SK-N-SH treated with all-trans-retinoic acid at 6 μM for 48 hours (cell line): ENCODE measurements around the gene SLC66A1.

Source experiments
- ATAC-seq: fragments of 200-7000 bp; cut with Tn5 transposase; 3 replicates; pipeline ENCODE4 v1.9.1; 2020; ENCODE audit warnings: mild to moderate bottlenecking, moderate library complexity
- ARNTL ChIP-seq: fragments of 450-650 bp; formaldehyde crosslinking; IDR thresholded peaks from 2 replicates; pipeline ENCODE4 v1.5.0; 2020; ENCODE audit warnings: low read depth, mild to moderate bottlenecking, moderate library complexity, borderline replicate concordance
- BACH2 ChIP-seq: fragments of 250-450 bp; sonication (Bioruptor Pico); IDR thresholded peaks from 2 replicates; pipeline ENCODE4 v1.9.0; 2021; ENCODE audit warnings: mild to moderate bottlenecking, borderline replicate concordance
- CREB5 ChIP-seq: fragments of 250-450 bp; sonication (Bioruptor Pico); IDR thresholded peaks from 2 replicates; pipeline ENCODE4 v1.5.1; 2020; ENCODE audit warnings: low read depth, mild to moderate bottlenecking, moderate library complexity
- CSDC2 ChIP-seq: fragments of 250-450 bp; sonication (Bioruptor Pico); IDR thresholded peaks from 2 replicates; pipeline ENCODE4 v1.5.0; 2020; ENCODE audit warnings: mild to moderate bottlenecking, moderate library complexity
- ESRRG ChIP-seq: fragments of 250-450 bp; sonication (Bioruptor Pico); IDR thresholded peaks from 2 replicates; pipeline ENCODE4 v1.6.1; 2021; ENCODE audit warnings: mild to moderate bottlenecking
- GLIS3 ChIP-seq: fragments of 250-450 bp; sonication (Bioruptor Pico); IDR thresholded peaks from 2 replicates; pipeline ENCODE4 v1.5.0; 2020; ENCODE audit warnings: mild to moderate bottlenecking, moderate library complexity
- ISL1 ChIP-seq: fragments of 250-450 bp; sonication (Bioruptor Pico); IDR thresholded peaks from 2 replicates; pipeline ENCODE4 v2.1.2; 2022; ENCODE audit warnings: mild to moderate bottlenecking, moderate library complexity
- PATZ1 ChIP-seq: fragments of 250-450 bp; sonication (Bioruptor Pico); IDR thresholded peaks from 2 replicates; pipeline ENCODE4 v1.8.0; 2020; ENCODE audit warnings: mild to moderate bottlenecking, moderate library complexity, borderline replicate concordance
- PPARA ChIP-seq: fragments of 250-450 bp; sonication (Bioruptor Pico); IDR thresholded peaks from 2 replicates; pipeline ENCODE4 v1.5.0; 2020; ENCODE audit warnings: mild to moderate bottlenecking, borderline replicate concordance
- RARB ChIP-seq: fragments of 250-450 bp; sonication (Bioruptor Pico); IDR thresholded peaks from 2 replicates; pipeline ENCODE4 v1.8.0; 2021; ENCODE audit warnings: mild to moderate bottlenecking, moderate library complexity
- TCF4 ChIP-seq: fragments of 250-450 bp; sonication (Bioruptor Pico); IDR thresholded peaks from 2 replicates; pipeline ENCODE4 v1.8.0; 2021; ENCODE audit warnings: mild to moderate bottlenecking, moderate library complexity, borderline replicate concordance
- TOX ChIP-seq: fragments of 250-450 bp; sonication (Bioruptor Pico); IDR thresholded peaks from 2 replicates; pipeline ENCODE4 v1.8.0; 2021; ENCODE audit warnings: mild to moderate bottlenecking, moderate library complexity, borderline replicate concordance
- TSHZ2 ChIP-seq: fragments of 250-450 bp; sonication (Bioruptor Pico); IDR thresholded peaks from 2 replicates; pipeline ENCODE4 v1.5.0; 2020; ENCODE audit warnings: mild to moderate bottlenecking, moderate library complexity
- ZC3H10 ChIP-seq: fragments of 250-450 bp; sonication (Bioruptor Pico); IDR thresholded peaks from 2 replicates; pipeline ENCODE4 v1.5.1; 2021; ENCODE audit warnings: mild to moderate bottlenecking, moderate library complexity
- ZFP3 ChIP-seq: fragments of 250-450 bp; sonication (Bioruptor Pico); IDR thresholded peaks from 2 replicates; pipeline ENCODE4 v1.5.0; 2020; ENCODE audit warnings: mild to moderate bottlenecking, moderate library complexity
- ZFP30 ChIP-seq: fragments of 450-650 bp; formaldehyde crosslinking; IDR thresholded peaks from 2 replicates; pipeline ENCODE4 v1.5.0; 2022; ENCODE audit warnings: mild to moderate bottlenecking, moderate library complexity
- ZNF565 ChIP-seq: fragments of 450-650 bp; formaldehyde crosslinking; conservative IDR thresholded peaks from 2 replicates; pipeline ENCODE4 v1.5.0; 2020; ENCODE audit warnings: low read depth, mild to moderate bottlenecking, moderate library complexity
- ZNF70 ChIP-seq: fragments of 450-650 bp; formaldehyde crosslinking; IDR thresholded peaks from 2 replicates; pipeline ENCODE4 v1.5.0; 2020; ENCODE audit warnings: mild to moderate bottlenecking, moderate library complexity
- TF ChIP-seq, protein P1 (sequence below): fragments of 250-450 bp; sonication (Bioruptor Pico); IDR thresholded peaks from 2 replicates; pipeline ENCODE4 v1.5.1; 2021; ENCODE audit warnings: mild to moderate bottlenecking, moderate library complexity

The SLC66A1 gene

GRCh38 chr1:19356266-19356665 lies 44.1 kb downstream of the SLC66A1 start (continued):
- TF ChIP-seq PATZ1 (CRISPR knock-in tag) (no peak), PPARA (CRISPR knock-in tag) (no peak), ZFP3 (CRISPR knock-in tag) (no peak), GLIS3 (CRISPR knock-in tag) (no peak), CREB5 (no peak), ZFP30 (CRISPR knock-in tag) (no peak), RARB (CRISPR knock-in tag) (no peak), ZNF565 (no peak)

- TF ChIP-seq TCF4 (CRISPR knock-in tag) (no peak), TSHZ2 (CRISPR knock-in tag) (no peak), TOX (CRISPR knock-in tag) (no peak), ZC3H10 (CRISPR knock-in tag) (no peak), ZNF70 (CRISPR knock-in tag) (no peak), CSDC2 (CRISPR knock-in tag) (no peak), ISL1 (CRISPR knock-in tag) (no peak), ARNTL (CRISPR knock-in tag) (no peak), ZFP30 (CRISPR knock-in tag) (no peak), PATZ1 (CRISPR knock-in tag) (no peak)
- TF ChIP-seq, protein P1, sequence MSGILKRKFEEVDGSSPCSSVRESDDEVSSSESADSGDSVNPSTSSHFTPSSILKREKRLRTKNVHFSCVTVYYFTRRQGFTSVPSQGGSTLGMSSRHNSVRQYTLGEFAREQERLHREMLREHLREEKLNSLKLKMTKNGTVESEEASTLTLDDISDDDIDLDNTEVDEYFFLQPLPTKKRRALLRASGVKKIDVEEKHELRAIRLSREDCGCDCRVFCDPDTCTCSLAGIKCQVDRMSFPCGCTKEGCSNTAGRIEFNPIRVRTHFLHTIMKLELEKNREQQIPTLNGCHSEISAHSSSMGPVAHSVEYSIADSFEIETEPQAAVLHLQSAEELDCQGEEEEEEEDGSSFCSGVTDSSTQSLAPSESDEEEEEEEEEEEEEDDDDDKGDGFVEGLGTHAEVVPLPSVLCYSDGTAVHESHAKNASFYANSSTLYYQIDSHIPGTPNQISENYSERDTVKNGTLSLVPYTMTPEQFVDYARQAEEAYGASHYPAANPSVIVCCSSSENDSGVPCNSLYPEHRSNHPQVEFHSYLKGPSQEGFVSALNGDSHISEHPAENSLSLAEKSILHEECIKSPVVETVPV, result no peak
- no peak for ATAC-seq
Measured at GRCh38 chr1:19357299-19357986, 45.3 kb downstream of the SLC66A1 start.

DNA sequence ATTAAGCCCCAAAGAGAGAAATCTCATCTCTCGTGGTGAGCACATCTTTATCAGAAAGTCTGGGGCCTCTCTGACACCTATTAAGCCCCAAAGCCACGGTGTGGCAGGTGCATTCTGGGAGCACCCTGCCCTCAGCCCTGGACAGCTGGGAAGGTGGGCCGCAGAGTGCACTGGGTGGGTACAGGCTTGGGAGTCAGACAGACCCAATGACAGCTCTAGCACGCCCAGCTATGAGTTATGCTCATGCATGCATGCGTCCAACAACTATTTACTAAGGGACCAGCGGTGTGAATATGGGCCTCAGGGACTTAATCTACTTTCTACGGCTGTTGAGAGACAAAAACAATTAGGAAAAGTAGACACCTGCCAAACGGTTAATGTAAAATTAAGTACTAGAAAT lies 46.6 kb downstream of the SLC66A1 start:
- ATAC-seq, result no peak
- no peak for TF ChIP-seq TCF4 (CRISPR knock-in tag)
- TF ChIP-seq ESRRG (CRISPR knock-in tag), result no peak
- TF ChIP-seq ZC3H10 (CRISPR knock-in tag), result no peak

GRCh38 chr1:19359357-19359756 lies 47.2 kb downstream of the SLC66A1 start:
- no peak for TF ChIP-seq RARB (CRISPR knock-in tag)
- TF ChIP-seq ZNF70 (CRISPR knock-in tag), result no peak
- no peak for TF ChIP-seq CSDC2 (CRISPR knock-in tag)
- TF ChIP-seq ARNTL (CRISPR knock-in tag), result no peak
- no peak for TF ChIP-seq BACH2 (CRISPR knock-in tag)
- no peak for TF ChIP-seq PPARA (CRISPR knock-in tag)
- no peak for TF ChIP-seq TOX (CRISPR knock-in tag)
- no peak for TF ChIP-seq CREB5
- no peak for TF ChIP-seq ZFP3 (CRISPR knock-in tag)
- TF ChIP-seq ESRRG (CRISPR knock-in tag), result no peak
- TF ChIP-seq, protein P1, result no peak
- no peak for ATAC-seq
